DOHH2 (cell line): ENCODE results near the gene NOP53.

Experiments
- H3F3A ChIP-seq: fragments of 200-600 bp; sonication (generic), shearing (Covaris generic); 2 replicates; pipeline ENCODE4 v1.6.0; 2016; ENCODE audit warnings: antibody characterized with exemption, mild to moderate bottlenecking; ENCODE audit not compliant: control insufficient read depth, insufficient read depth
- H3K27ac ChIP-seq: fragments of 200-600 bp; sonication (generic); 2 replicates; pipeline ENCODE4 v1.5.1; 2014; ENCODE audit warnings: low read depth, mild to moderate bottlenecking, low read length, moderate library complexity
- H3K27me3 ChIP-seq: fragments of 200-600 bp; sonication (generic); 2 replicates; pipeline ENCODE4 v1.6.1; 2014; ENCODE audit warnings: mild to moderate bottlenecking, low read length, mixed read lengths; ENCODE audit not compliant: control insufficient read depth
- H3K36me3 ChIP-seq: fragments of 200-600 bp; sonication (generic); 2 replicates; pipeline ENCODE4 v1.6.1; 2014; ENCODE audit warnings: mild to moderate bottlenecking, low read length, moderate library complexity, mixed read lengths; ENCODE audit not compliant: control insufficient read depth
- H3K4me1 ChIP-seq: fragments of 200-600 bp; sonication (generic); 2 replicates; pipeline ENCODE4 v1.6.1; 2014; ENCODE audit warnings: mild to moderate bottlenecking, low read length, mixed read lengths; ENCODE audit not compliant: control insufficient read depth
- H3K4me2 ChIP-seq: fragments of 200-600 bp; sonication (generic); 2 replicates; pipeline ENCODE4 v1.6.0; 2014; ENCODE audit warnings: mild to moderate bottlenecking, low read length, moderate library complexity
- H3K4me3 ChIP-seq: fragments of 200-600 bp; sonication (generic); 2 replicates; pipeline ENCODE4 v1.5.1; 2014; ENCODE audit warnings: mild to moderate bottlenecking, low read length, mixed read lengths
- H3K79me2 ChIP-seq: fragments of 200-600 bp; sonication (generic); 2 replicates; pipeline ENCODE4 v1.6.1; 2014; ENCODE audit warnings: mild to moderate bottlenecking, low read length, mixed read lengths; ENCODE audit not compliant: control insufficient read depth
- H3K9me2 ChIP-seq: fragments of 200-600 bp; sonication (generic); replicated peaks from 2 replicates; pipeline ENCODE4 v1.6.1; 2014; ENCODE audit warnings: mild to moderate bottlenecking, low read length, mixed read lengths; ENCODE audit not compliant: control insufficient read depth
- H3K9me3 ChIP-seq: fragments of 200-600 bp; sonication (generic); 2 replicates; pipeline ENCODE4 v1.6.1; 2014; ENCODE audit warnings: antibody characterized with exemption, low read length, mixed read lengths; ENCODE audit not compliant: control insufficient read depth, insufficient read depth
- H4K20me1 ChIP-seq: fragments of 200-600 bp; sonication (generic); 2 replicates; pipeline ENCODE4 v1.6.0; 2014; ENCODE audit warnings: low read depth, mild to moderate bottlenecking, antibody characterized with exemption, low read length, moderate library complexity; ENCODE audit not compliant: control insufficient read depth, insufficient read depth
- CTCF ChIP-seq: fragments of 200-600 bp; sonication (generic); IDR thresholded peaks from one replicate; pipeline ENCODE4 v1.5.1; 2014; ENCODE audit warnings: antibody characterized with exemption, mild to moderate bottlenecking, low read depth, low read length; ENCODE audit not compliant: poor library complexity, severe bottlenecking
- EZH2phosphoT487 ChIP-seq: fragments of 200-600 bp; sonication (generic); IDR thresholded peaks from 2 replicates; pipeline ENCODE4 v1.6.1; 2017; ENCODE audit warnings: borderline replicate concordance, mild to moderate bottlenecking, antibody characterized with exemption, low read length, moderate library complexity, mixed read lengths

Gene NOP53

GRCh38 chr19:47698631-47699359 is 46.6 kb upstream of the NOP53 start:
- peaks cover 31% of the 10 kb centered on the region for H3K36me3 ChIP-seq
- H3K9me2 ChIP-seq: no peaks in the 10 kb centered on the region
- H3K79me2 ChIP-seq: no peaks in the 10 kb centered on the region
- TF ChIP-seq CTCF (no peak), EZH2phosphoT487 (no peak)
- H3F3A ChIP-seq: no peaks in the 10 kb centered on the region
- no peaks in the 10 kb centered on the region for H4K20me1 ChIP-seq
- H3K9me3 ChIP-seq: no peaks in the 10 kb centered on the region
- H3K27me3 ChIP-seq: no peaks in the 10 kb centered on the region
- no peak overlapping the region for H3K4me3 ChIP-seq
- no peak overlapping the region for H3K27ac ChIP-seq
- no peak overlapping the region for H3K4me2 ChIP-seq
- H3K4me1 ChIP-seq: peaks cover 6% of the 10 kb centered on the region

DNA sequence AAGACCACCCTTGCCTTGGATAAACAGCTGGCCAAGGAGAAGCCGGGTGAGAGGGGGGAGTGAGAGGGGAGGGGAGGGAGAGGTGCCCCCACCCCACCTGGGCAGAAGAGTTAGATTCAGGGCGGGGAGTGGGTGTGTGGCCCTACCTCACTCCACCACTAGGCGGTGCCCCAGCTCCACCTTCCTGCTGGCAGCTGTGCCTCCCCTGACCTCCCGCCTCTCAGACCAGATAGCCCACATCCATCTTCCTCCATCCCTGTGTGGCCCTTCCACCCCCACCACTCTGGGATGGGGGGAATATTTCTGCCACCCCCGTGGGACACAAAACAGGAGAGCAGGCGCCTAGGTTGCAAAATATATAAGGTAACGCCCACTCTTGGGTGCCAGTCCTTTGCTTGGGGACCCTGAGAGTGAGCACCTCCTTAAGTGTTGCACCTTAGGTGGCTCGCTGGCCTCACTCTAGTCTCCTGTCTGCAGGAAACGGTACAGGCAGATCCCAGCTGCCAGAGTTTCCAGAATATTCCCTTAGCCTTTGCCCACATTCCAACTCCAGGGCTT is 45.9 kb upstream of the NOP53 start:
- Histone ChIP-seq H3F3A (no peaks in the 10 kb centered on the region), H3K4me1 (peaks cover 6% of the 10 kb centered on the region), H3K27me3 (no peaks in the 10 kb centered on the region), H3K9me3 (no peaks in the 10 kb centered on the region), H3K4me3 (no peak overlapping the region), H3K27ac (no peak overlapping the region), H4K20me1 (no peaks in the 10 kb centered on the region), H3K79me2 (no peaks in the 10 kb centered on the region), H3K4me2 (no peak overlapping the region), H3K36me3 (peaks cover 31% of the 10 kb centered on the region), H3K9me2 (no peaks in the 10 kb centered on the region)
- TF ChIP-seq EZH2phosphoT487: no peak
- peak; percentile 94 for TF ChIP-seq CTCF

DNA sequence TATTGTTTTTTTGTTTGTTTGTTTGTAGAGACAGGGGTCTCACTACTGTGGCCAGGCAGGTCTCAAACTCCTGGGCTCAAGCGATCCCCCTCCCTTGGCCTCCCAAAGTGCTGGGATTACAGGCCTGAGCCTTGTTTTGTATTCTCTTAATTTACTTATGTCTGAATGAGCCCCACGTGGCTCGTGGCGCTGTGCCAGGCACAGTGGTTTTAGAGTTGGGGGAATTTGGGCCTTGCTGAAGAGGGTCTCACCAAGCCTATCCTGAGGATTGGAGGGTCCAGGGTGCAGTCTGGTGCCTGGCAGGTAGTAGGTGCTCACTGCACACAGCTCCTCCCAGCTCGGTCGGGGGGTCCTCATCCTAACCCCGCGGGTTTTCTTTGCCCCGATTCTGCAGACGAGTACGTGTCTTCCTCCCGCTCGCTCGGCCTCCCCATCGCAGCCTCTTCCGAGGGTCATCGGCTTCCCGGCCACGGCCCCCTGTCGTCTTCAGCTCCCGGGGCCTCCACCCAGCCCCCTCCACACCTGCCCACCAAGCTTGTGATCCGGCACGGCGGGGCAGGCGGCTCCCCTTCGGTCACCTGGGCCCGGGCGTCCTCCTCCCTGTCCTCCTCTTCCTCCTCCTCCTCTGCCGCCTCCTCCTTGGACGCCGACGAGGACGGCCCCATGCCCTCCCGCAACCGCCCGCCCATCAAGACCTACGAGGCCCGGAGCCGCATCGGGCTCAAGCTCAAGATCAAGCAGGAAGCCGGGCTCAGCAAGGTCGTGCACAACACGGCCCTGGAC is 44.2 kb upstream of the NOP53 start:
- Histone ChIP-seq H3K4me2 (no peak overlapping the region), H3K79me2 (no peaks in the 10 kb centered on the region), H3K4me3 (no peak overlapping the region), H3K4me1 (peaks cover 6% of the 10 kb centered on the region), H3K9me3 (no peaks in the 10 kb centered on the region), H3K27ac (no peak overlapping the region), H3F3A (no peaks in the 10 kb centered on the region), H4K20me1 (no peaks in the 10 kb centered on the region), H3K9me2 (no peaks in the 10 kb centered on the region), H3K36me3 (peaks cover 31% of the 10 kb centered on the region), H3K27me3 (no peaks in the 10 kb centered on the region)
- TF ChIP-seq EZH2phosphoT487 (no peak), CTCF (no peak)
